H9 (cell line): ENCODE results near the gene TRHDE. TPM values are rescaled to one million over a fixed set of nuclear protein-coding genes. Genes with fewer than 3 reads are reported as not detected.

Experiments used
- DNase-seq: peaks from one replicate; pipeline ENCODE4 v3.0.0-alpha.2; 2017
- H2AFZ ChIP-seq: one replicate; pipeline ENCODE4 v1.6.1; 2013; ENCODE audit warnings: mild to moderate bottlenecking, low read length, control low read depth, moderate library complexity
- H2AK5ac ChIP-seq: 2 replicates; pipeline ENCODE4 v1.6.1; 2013; ENCODE audit warnings: low read length, control low read depth, mixed read lengths; ENCODE audit not compliant: insufficient read length
- H2BK120ac ChIP-seq: one replicate; pipeline ENCODE4 v1.6.1; 2013; ENCODE audit warnings: low read depth, mild to moderate bottlenecking, low read length, control low read depth, inconsistent platforms; ENCODE audit not compliant: poor library complexity, severe bottlenecking
- H2BK12ac ChIP-seq: 2 replicates; pipeline ENCODE4 v1.6.1; 2013; ENCODE audit warnings: low read length, control low read depth, mixed read lengths, low read depth; ENCODE audit not compliant: insufficient read length
- H2BK15ac ChIP-seq: 2 replicates; pipeline ENCODE4 v1.6.1; 2013; ENCODE audit warnings: low read depth, low read length, control low read depth
- H2BK20ac ChIP-seq: one replicate; pipeline ENCODE4 v1.6.1; 2013; ENCODE audit warnings: low read depth, mild to moderate bottlenecking, low read length, control low read depth, inconsistent platforms; ENCODE audit not compliant: poor library complexity, severe bottlenecking
- H2BK5ac ChIP-seq: 2 replicates; pipeline ENCODE4 v1.6.1; 2013; ENCODE audit warnings: low read length, control low read depth, mixed read lengths; ENCODE audit not compliant: insufficient read length
- H3K14ac ChIP-seq: 2 replicates; pipeline ENCODE4 v1.6.1; 2013; ENCODE audit warnings: low read length, control low read depth; ENCODE audit not compliant: insufficient read depth
- H3K18ac ChIP-seq: 2 replicates; pipeline ENCODE4 v1.6.1; 2013; ENCODE audit warnings: low read depth, mild to moderate bottlenecking, mixed read lengths, low read length, control low read depth; ENCODE audit not compliant: insufficient read length
- H3K23ac ChIP-seq: 2 replicates; pipeline ENCODE4 v1.6.1; 2013; ENCODE audit warnings: low read length, control low read depth, mixed read lengths, low read depth; ENCODE audit not compliant: insufficient read length
- H3K23me2 ChIP-seq: 2 replicates; pipeline ENCODE4 v1.6.1; 2013; ENCODE audit warnings: low read depth, mild to moderate bottlenecking, mixed read lengths, low read length, control low read depth; ENCODE audit not compliant: insufficient read length, poor library complexity, severe bottlenecking
- H3K27ac ChIP-seq: 2 replicates; pipeline ENCODE4 v1.5.1; 2013; ENCODE audit warnings: low read length, control low read depth, mixed read lengths, low read depth; ENCODE audit not compliant: insufficient read length
- H3K27me3 ChIP-seq: 2 replicates; pipeline ENCODE4 v1.6.1; 2013; ENCODE audit warnings: low read length, control low read depth, inconsistent platforms; ENCODE audit not compliant: insufficient read depth
- H3K4ac ChIP-seq: 2 replicates; pipeline ENCODE4 v1.6.1; 2013; ENCODE audit warnings: low read depth, mild to moderate bottlenecking, control low read depth, inconsistent platforms, low read length, moderate library complexity
- H3K4me1 ChIP-seq: 2 replicates; pipeline ENCODE4 v1.6.1; 2013; ENCODE audit warnings: low read length, control low read depth, inconsistent platforms; ENCODE audit not compliant: insufficient read depth
- H3K4me2 ChIP-seq: 2 replicates; pipeline ENCODE4 v1.6.1; 2013; ENCODE audit warnings: low read length, control low read depth, mixed read lengths; ENCODE audit not compliant: insufficient read length, insufficient read depth
- H3K56ac ChIP-seq: 2 replicates; pipeline ENCODE4 v1.6.1; 2013; ENCODE audit warnings: low read depth, mild to moderate bottlenecking, mixed read lengths, low read length, control low read depth; ENCODE audit not compliant: insufficient read length
- H3K79me1 ChIP-seq: 2 replicates; pipeline ENCODE4 v1.6.1; 2013; ENCODE audit warnings: low read depth, mild to moderate bottlenecking, moderate library complexity, low read length, control low read depth, inconsistent platforms; ENCODE audit not compliant: insufficient read depth, poor library complexity, severe bottlenecking
- H3K79me2 ChIP-seq: 2 replicates; pipeline ENCODE4 v1.6.1; 2013; ENCODE audit warnings: low read length, control low read depth, inconsistent platforms; ENCODE audit not compliant: insufficient read depth
- H3K9ac ChIP-seq: 2 replicates; pipeline ENCODE4 v1.6.1; 2013; ENCODE audit warnings: low read length, control low read depth, mixed read lengths; ENCODE audit not compliant: insufficient read length; ENCODE audit errors: extremely low read depth
- H3K9me3 ChIP-seq: one replicate; pipeline ENCODE4 v1.6.1; 2013; ENCODE audit warnings: low read depth, low read length, inconsistent platforms; ENCODE audit not compliant: control insufficient read depth
- H3T11ph ChIP-seq: one replicate; pipeline ENCODE4 v1.6.1; 2013; ENCODE audit warnings: mild to moderate bottlenecking, low read length, control low read depth, inconsistent platforms
- H4K20me1 ChIP-seq: one replicate; pipeline ENCODE4 v1.6.1; 2013; ENCODE audit not compliant: control insufficient read depth, insufficient read length, insufficient read depth
- H4K5ac ChIP-seq: 2 replicates; pipeline ENCODE4 v1.6.1; 2013; ENCODE audit warnings: low read depth, mild to moderate bottlenecking, mixed read lengths, low read length, control low read depth; ENCODE audit not compliant: insufficient read length
- H4K8ac ChIP-seq: replicated peaks from 2 replicates; pipeline ENCODE4 v1.6.1; 2013; ENCODE audit warnings: low read length, control low read depth, mixed read lengths, low read depth; ENCODE audit not compliant: insufficient read length
- H4K91ac ChIP-seq: 2 replicates; pipeline ENCODE4 v1.6.1; 2013; ENCODE audit warnings: low read depth, mild to moderate bottlenecking, moderate library complexity, mixed read lengths, low read length, control low read depth; ENCODE audit not compliant: insufficient read length
- H3K27ac Mint-ChIP-seq, 3 experiments: 2 replicates in 2 of 3; 3 replicates in 1 of 3; pipeline ENCODE4 v1.8.0; 2020 to 2021; ENCODE audit warnings: mixed read lengths in 3 of 3, mild to moderate bottlenecking in 1 of 3, moderate library complexity in 1 of 3
- H3K27me3 Mint-ChIP-seq: 2 replicates; pipeline ENCODE4 v1.8.0; 2021; ENCODE audit warnings: low read depth, mild to moderate bottlenecking, moderate library complexity, mixed read lengths
- H3K36me3 Mint-ChIP-seq, 3 experiments: 2 replicates in 2 of 3; 3 replicates in 1 of 3; pipeline ENCODE4 v1.8.0; 2020 to 2021; ENCODE audit warnings: low read depth in 3 of 3, mixed read lengths in 3 of 3; ENCODE audit not compliant: insufficient read depth in 1 of 3
- H3K4me1 Mint-ChIP-seq, 2 experiments: 2 replicates each; pipeline ENCODE4 v1.8.0; 2020; ENCODE audit warnings: mixed read lengths in 2 of 2
- H3K4me3 Mint-ChIP-seq, 2 experiments: 2 replicates in 1 of 2; 3 replicates in 1 of 2; pipeline ENCODE4 v1.8.0; 2020 to 2021; ENCODE audit warnings: mild to moderate bottlenecking in 2 of 2, mixed read lengths in 2 of 2, moderate library complexity in 1 of 2
- H3K9me3 Mint-ChIP-seq, 2 experiments: 2 replicates in 1 of 2; 3 replicates in 1 of 2; pipeline ENCODE4 v1.8.0; 2020; ENCODE audit warnings: mild to moderate bottlenecking in 2 of 2, mixed read lengths in 2 of 2, moderate library complexity in 1 of 2
- WGBS: extraction: QIAGEN DNeasy Blood & Tissue Kit; methylation state at CpG from one replicate; pipeline ENCODE4 v1.1.7; 2013; ENCODE audit warnings: missing lambda C conversion rate, low lambda C conversion rate, mixed read lengths; ENCODE audit not compliant: insufficient read length; ENCODE audit errors: extremely low coverage; 5-methylcytosine and 5-hydroxymethylcytosine counted together
- total RNA-seq: library from RNA; stranded (reverse); gene quantifications from 2 replicates; pipeline ENCODE4 v1.2.1, GENCODE V29; 2021
- TF ChIP-seq, protein P1 (sequence below): fragments of 200-600 bp; sonication (generic); conservative IDR thresholded peaks from 3 replicates; pipeline ENCODE4 v1.8.0; 2021; ENCODE audit warnings: antibody characterized with exemption, mild to moderate bottlenecking

Gene TRHDE
- total RNA-seq, 1 experiment from 2014 or later: 1.0 TPM

DNA sequence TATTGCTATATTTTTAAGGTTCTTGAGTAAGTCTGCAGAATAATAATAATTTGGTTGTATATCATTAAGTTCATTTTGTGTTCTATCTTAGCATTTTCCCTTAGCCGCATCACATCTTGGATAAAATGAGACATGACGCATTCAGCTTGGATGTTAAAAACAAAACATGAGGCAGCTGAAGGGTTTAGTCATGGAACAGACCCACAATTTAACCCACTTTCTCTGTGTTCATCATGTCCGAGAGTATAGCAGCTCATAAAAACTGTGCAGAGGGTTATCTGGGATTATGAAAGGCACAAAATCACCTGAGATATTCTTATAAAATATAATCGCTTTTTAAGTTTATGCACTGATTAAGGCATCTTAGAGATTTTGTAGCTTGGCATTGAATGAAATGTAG lies 219.3 kb downstream of the TRHDE start:
- Histone ChIP-seq H3K18ac (no peak overlapping the region), H2BK20ac (no peak overlapping the region), H3K4me2 (no peak overlapping the region), H3K79me2 (no peaks in the 10 kb centered on the region), H3K9me3 (no peaks in the 10 kb centered on the region), H3T11ph (no peak overlapping the region), H2BK15ac (no peak overlapping the region), H4K91ac (no peak overlapping the region), H2AFZ (no peak overlapping the region), H4K8ac (no peak overlapping the region), H2BK5ac (no peak overlapping the region), H3K4ac (no peak overlapping the region), H3K79me1 (no peaks in the 10 kb centered on the region), H3K14ac (no peak overlapping the region), H3K23ac (no peak overlapping the region), H2AK5ac (no peak overlapping the region), H3K4me1 (no peaks in the 10 kb centered on the region), H2BK12ac (no peak overlapping the region), H4K5ac (no peak overlapping the region), H4K20me1 (no peaks in the 10 kb centered on the region), H3K56ac (no peak overlapping the region), H3K27me3 (no peaks in the 10 kb centered on the region), H3K23me2 (no peaks in the 10 kb centered on the region), H3K9ac (no peak overlapping the region), H2BK120ac (no peak overlapping the region), H3K27ac (no peak overlapping the region)
- Mint-ChIP-seq H3K9me3 (peaks cover 3 to 4% of the 10 kb centered on the region in 2 experiments; a peak in 2 of 5 replicates), H3K27me3 (no peaks in the 10 kb centered on the region), H3K4me1 (no peaks in the 10 kb centered on the region), H3K36me3 (peaks cover 0 to 4% (median 0%) of the 10 kb centered on the region in 3 experiments; a peak in 2 of 7 replicates), H3K4me3 (no peak overlapping the region), H3K27ac (no peak overlapping the region)
- TF ChIP-seq, protein P1, sequence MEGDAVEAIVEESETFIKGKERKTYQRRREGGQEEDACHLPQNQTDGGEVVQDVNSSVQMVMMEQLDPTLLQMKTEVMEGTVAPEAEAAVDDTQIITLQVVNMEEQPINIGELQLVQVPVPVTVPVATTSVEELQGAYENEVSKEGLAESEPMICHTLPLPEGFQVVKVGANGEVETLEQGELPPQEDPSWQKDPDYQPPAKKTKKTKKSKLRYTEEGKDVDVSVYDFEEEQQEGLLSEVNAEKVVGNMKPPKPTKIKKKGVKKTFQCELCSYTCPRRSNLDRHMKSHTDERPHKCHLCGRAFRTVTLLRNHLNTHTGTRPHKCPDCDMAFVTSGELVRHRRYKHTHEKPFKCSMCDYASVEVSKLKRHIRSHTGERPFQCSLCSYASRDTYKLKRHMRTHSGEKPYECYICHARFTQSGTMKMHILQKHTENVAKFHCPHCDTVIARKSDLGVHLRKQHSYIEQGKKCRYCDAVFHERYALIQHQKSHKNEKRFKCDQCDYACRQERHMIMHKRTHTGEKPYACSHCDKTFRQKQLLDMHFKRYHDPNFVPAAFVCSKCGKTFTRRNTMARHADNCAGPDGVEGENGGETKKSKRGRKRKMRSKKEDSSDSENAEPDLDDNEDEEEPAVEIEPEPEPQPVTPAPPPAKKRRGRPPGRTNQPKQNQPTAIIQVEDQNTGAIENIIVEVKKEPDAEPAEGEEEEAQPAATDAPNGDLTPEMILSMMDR: no peak
- WGBS: no CpG with 5 or more reads among the region's 4 CpGs
- no peak for DNase-seq
